Mucosa of stomach (tissue), 1 donor: ENCODE data around the gene URI1.
"Not testable (repeated sequence)": the region's sequence is repeated elsewhere in the genome, so short reads cannot be mapped to it uniquely, and the experiment has no call there.

Experiments used
- H3K27me3 ChIP-seq: one replicate; pipeline ENCODE4 v1.7.0; 2013; ENCODE audit warnings: mild to moderate bottlenecking, low read length; ENCODE audit not compliant: control insufficient read depth, insufficient read depth
- H3K36me3 ChIP-seq: one replicate; pipeline ENCODE4 v1.7.0; 2013; ENCODE audit warnings: low read length; ENCODE audit not compliant: control insufficient read depth, insufficient read depth
- H3K4me1 ChIP-seq: one replicate; pipeline ENCODE4 v1.7.0; 2013; ENCODE audit warnings: mild to moderate bottlenecking, low read length; ENCODE audit not compliant: control insufficient read depth, insufficient read depth
- H3K4me3 ChIP-seq: one replicate; pipeline ENCODE4 v1.7.0; 2013; ENCODE audit warnings: low read length
- H3K9ac ChIP-seq: one replicate; pipeline ENCODE4 v1.7.0; 2013; ENCODE audit warnings: mild to moderate bottlenecking, low read length, moderate library complexity
- H3K9me3 ChIP-seq: one replicate; pipeline ENCODE4 v1.7.0; 2013; ENCODE audit warnings: mild to moderate bottlenecking, low read length, moderate library complexity; ENCODE audit not compliant: control insufficient read depth
- donor health status: Pancreatic carcinoma.

URI1 gene

GRCh38 chr19:29945017-29945416 lies 3.0 kb downstream of the URI1 start:
- Histone ChIP-seq H3K9me3 (no peaks in the 10 kb centered on the region), H3K9ac (no peak overlapping the region), H3K4me3 (no peak overlapping the region)

DNA sequence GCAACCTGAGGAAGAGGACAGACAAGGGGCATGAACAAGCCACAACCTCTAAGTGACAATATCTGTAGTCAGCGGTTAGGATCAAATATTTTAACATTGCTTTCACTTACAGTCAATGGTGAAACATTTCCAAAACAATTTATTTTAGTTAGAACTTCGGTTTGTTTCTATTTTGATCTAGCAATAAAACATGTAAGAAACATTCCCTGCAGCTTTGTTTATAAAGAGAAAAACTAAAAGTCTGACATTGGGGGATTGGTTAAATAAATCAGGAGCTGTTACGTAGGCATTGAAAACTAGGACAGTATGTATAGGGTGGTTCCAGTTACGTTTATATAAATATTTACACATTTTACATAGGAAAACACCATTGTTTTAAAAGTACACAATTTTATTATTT lies 3.4 kb downstream of the URI1 start:
- H3K4me1 ChIP-seq: peaks cover 5% of the 10 kb centered on the region

More at GRCh38 chr19:29945017-29945416, 3.0 kb downstream of the URI1 start:
- no peaks in the 10 kb centered on the region for H3K36me3 ChIP-seq
- H3K27me3 ChIP-seq: peaks cover 7% of the 10 kb centered on the region
- peaks cover 5% of the 10 kb centered on the region for H3K4me1 ChIP-seq

DNA sequence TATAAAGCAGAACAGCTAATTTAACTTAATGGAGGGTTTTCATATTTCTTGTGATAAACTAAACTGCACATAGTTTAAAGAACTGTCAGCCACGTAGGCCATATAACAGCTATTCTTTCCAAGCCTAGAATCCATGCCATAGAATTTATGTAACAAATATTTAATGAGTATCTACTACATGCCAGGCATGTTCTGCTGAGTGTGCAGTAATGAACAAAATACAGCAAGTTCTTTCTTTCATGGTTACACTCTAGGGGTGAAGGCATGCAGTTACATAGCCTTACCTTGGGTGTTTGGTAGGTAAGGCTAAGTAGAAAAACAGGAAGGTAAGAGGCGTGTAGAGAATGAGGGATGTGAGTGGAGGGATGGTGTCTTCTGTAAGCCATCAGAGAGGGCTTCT lies 4.6 kb downstream of the URI1 start:
- peaks cover 5% of the 10 kb centered on the region for H3K4me1 ChIP-seq
- no peaks in the 10 kb centered on the region for H3K36me3 ChIP-seq
- H3K27me3 ChIP-seq: no peaks in the 10 kb centered on the region
- H3K9me3 ChIP-seq: no peaks in the 10 kb centered on the region
- H3K4me3 ChIP-seq: no peak overlapping the region
- H3K9ac ChIP-seq: no peak overlapping the region

More for the DNA sequence above, 3.4 kb downstream of the URI1 start:
- no peaks in the 10 kb centered on the region for H3K9me3 ChIP-seq
- H3K9ac ChIP-seq: no peak overlapping the region
- H3K27me3 ChIP-seq: peaks cover 7% of the 10 kb centered on the region
- H3K36me3 ChIP-seq: no peaks in the 10 kb centered on the region
- H3K4me3 ChIP-seq: no peak overlapping the region

- no peaks in the 10 kb centered on the region for H3K36me3 ChIP-seq
- peaks cover 5% of the 10 kb centered on the region for H3K4me1 ChIP-seq
- no peaks in the 10 kb centered on the region for H3K27me3 ChIP-seq
- H3K9ac ChIP-seq: no peak overlapping the region
- no peak overlapping the region for H3K4me3 ChIP-seq
- H3K9me3 ChIP-seq: no peaks in the 10 kb centered on the region
Measured at GRCh38 chr19:29947871-29948270, 5.8 kb downstream of the URI1 start.

DNA sequence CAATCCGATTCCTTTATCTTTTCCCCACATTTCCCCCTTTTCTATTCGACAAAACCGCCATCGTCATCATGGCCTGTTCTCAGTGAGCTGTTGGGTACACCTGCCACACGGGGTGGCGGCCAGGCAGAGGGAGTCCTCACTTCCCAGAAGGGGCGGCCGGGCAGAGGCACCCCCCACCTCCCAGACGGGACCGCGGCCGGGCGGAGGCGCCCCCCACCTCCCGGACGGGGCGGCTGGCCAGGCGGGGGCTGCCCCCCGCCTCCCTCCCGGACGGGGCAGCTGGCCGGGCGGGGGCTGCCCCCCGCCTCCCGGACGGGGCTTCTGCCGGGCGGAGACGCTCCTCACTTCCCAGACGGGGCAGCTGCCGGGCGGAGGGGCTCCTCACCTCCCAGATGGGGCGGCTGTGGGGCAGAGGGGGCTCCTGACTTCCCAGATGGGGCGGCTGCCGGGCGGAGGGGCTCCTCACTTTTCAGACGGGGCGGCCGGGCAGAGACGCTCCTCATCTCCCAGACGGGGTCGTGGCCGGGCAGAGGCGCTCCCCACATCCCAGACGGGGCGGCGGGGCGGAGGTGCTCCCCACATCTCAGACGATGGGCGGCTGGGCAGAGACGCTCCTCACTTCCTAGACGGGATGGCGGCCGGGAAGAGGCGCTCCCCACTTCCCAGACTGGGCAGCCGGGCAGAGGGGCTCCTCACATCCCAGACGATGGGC lies 6.9 kb downstream of the URI1 start:
- H3K4me3 ChIP-seq, H3K27me3 ChIP-seq, H3K9ac ChIP-seq, H3K36me3 ChIP-seq, H3K4me1 ChIP-seq, H3K9me3 ChIP-seq: not testable (repeated sequence)

- H3K36me3 ChIP-seq: no peaks in the 10 kb centered on the region
- H3K27me3 ChIP-seq: no peaks in the 10 kb centered on the region
- no peak overlapping the region for H3K9ac ChIP-seq
- no peaks in the 10 kb centered on the region for H3K9me3 ChIP-seq
- H3K4me1 ChIP-seq: no peaks in the 10 kb centered on the region
- no peak overlapping the region for H3K4me3 ChIP-seq
Measured at GRCh38 chr19:29952177-29952576, 10.1 kb downstream of the URI1 start.

- Histone ChIP-seq H3K4me1 (no peaks in the 10 kb centered on the region), H3K36me3 (no peaks in the 10 kb centered on the region), H3K4me3 (no peak overlapping the region), H3K9ac (no peak overlapping the region), H3K9me3 (no peaks in the 10 kb centered on the region), H3K27me3 (no peaks in the 10 kb centered on the region)
Measured at GRCh38 chr19:29952646-29953045, 10.6 kb downstream of the URI1 start.

DNA sequence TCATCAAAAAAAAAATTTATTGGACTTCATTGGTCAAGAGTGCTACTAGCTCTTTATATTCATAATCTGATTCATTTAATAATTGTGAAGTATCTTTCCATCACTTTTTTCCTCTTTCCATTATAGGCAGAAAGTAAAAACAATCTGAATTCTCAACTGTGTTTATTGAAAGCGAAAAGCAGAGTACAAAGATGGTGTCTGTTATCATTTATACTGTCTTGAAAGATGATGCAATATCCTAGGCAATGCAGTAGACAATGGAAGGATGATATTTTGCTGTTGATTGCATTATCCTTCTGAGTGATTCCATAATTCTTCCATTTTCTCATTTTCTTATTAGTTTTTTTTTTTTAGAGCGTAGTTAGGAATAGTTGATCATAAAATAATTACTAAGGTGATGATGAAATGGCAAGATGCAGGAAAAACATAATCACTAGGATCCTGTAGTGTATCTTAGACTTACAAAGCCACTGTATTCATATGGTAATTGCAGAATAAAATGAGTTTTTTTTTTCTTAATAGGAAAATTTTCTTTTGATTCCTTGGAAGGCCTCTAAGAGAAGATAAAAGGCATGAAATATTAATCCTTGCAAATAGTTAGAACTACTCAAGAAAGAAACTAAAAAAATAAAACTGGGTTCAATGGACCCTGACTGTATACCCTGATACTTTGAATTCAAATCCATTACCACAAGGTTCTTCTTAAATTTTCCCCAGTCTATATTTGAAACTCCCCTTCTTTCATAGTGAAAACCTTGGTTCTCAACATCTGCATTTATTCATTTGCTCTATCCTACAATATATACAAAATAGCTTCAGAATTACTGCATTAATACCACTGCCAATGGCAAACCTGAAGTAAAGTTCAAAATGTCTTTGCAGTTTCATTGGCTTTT lies 11.6 kb downstream of the URI1 start:
- Histone ChIP-seq H3K4me1 (no peaks in the 10 kb centered on the region), H3K4me3 (no peak overlapping the region), H3K9ac (no peak overlapping the region), H3K36me3 (no peaks in the 10 kb centered on the region), H3K27me3 (no peaks in the 10 kb centered on the region), H3K9me3 (no peaks in the 10 kb centered on the region)

DNA sequence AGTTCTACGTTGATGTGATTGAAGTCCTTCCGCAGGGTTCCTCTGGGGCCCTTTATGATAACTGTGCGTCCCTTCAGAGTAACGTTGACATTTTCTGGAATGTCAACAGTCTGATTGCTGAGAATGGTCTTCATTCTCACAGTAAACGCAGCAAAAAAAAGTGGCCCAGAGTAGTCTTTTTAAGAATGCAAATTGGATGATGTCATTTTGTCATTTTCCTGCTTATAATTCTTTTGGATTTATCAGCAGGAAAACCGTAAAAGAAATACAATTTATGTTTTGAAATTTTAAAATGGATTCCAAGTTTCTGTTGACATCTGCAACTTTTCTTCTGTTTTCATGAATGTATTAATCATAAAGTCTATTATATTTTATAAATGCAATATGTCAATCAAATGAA lies 14.8 kb downstream of the URI1 start:
- no peak overlapping the region for H3K4me3 ChIP-seq
- H3K9ac ChIP-seq: no peak overlapping the region
- H3K9me3 ChIP-seq: no peaks in the 10 kb centered on the region
- no peaks in the 10 kb centered on the region for H3K27me3 ChIP-seq
- no peaks in the 10 kb centered on the region for H3K4me1 ChIP-seq
- no peaks in the 10 kb centered on the region for H3K36me3 ChIP-seq

DNA sequence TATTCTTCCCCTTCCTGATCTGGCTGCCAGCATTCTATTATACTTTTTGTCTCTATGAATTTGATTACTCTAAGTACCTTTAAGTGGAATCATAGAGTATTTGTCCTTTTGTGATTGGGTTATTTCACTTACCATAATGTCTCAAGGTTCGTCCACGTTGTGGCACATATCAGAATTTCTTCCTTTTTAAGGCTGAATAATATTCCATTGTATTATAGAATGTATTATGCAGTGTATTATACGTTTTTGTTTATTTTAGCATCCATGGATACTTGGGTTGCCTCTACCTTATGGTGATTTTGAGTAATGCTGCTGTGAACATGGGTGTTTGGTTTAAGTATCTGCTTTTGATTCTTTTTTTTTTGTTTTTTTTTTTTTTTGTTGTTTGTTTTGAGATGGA lies 19.3 kb downstream of the URI1 start:
- Histone ChIP-seq H3K4me3 (no peak overlapping the region), H3K36me3 (no peaks in the 10 kb centered on the region), H3K4me1 (peaks cover 8% of the 10 kb centered on the region), H3K9me3 (no peaks in the 10 kb centered on the region), H3K9ac (no peak overlapping the region), H3K27me3 (no peaks in the 10 kb centered on the region)

GRCh38 chr19:29962793-29963192 lies 20.8 kb downstream of the URI1 start:
- Histone ChIP-seq H3K4me3 (no peak overlapping the region), H3K9ac (no peak overlapping the region), H3K4me1 (peaks cover 8% of the 10 kb centered on the region), H3K9me3 (no peaks in the 10 kb centered on the region), H3K27me3 (no peaks in the 10 kb centered on the region), H3K36me3 (no peaks in the 10 kb centered on the region)

- Histone ChIP-seq H3K27me3 (no peaks in the 10 kb centered on the region), H3K36me3 (no peaks in the 10 kb centered on the region), H3K9me3 (no peaks in the 10 kb centered on the region), H3K9ac (no peak overlapping the region), H3K4me3 (no peak overlapping the region), H3K4me1 (peaks cover 8% of the 10 kb centered on the region)
Measured at GRCh38 chr19:29963576-29963975, 21.5 kb downstream of the URI1 start.
